PC-9 (cell line): ENCODE data around the gene DYNC1H1. TPM values are rescaled to one million over a fixed set of nuclear protein-coding genes. Genes with fewer than 3 reads are reported as not detected.
A peak's percentile ranks its signal among the peaks of the same experiment; 100 is the strongest.

Source experiments
- BruUV-seq: library from RNA; stranded (reverse); fragments of 400-500 nt; replicated peaks from 2 replicates; lab custom pipeline; 2021; lab: Mats Ljungman, UMichigan
- CTCF ChIA-PET: fragments of 300-600 bp; sonication (Branson Sonifier 250); formaldehyde crosslinking; loops from one replicate; lab custom pipeline; 2022; ENCODE audit warnings: antibody characterized with exemption; lab: Charles Lee
- POLR2A ChIA-PET: fragments of 300-600 bp; sonication (Branson Sonifier 250); formaldehyde crosslinking; loops from one replicate; lab custom pipeline; 2022; ENCODE audit warnings: antibody characterized with exemption; ENCODE audit not compliant: unreplicated experiment; lab: Charles Lee
- DNase-seq, 2 experiments: peaks; one replicate each; pipeline versions ENCODE4 v3.0.0 to v3.0.0-alpha.2; 2015 to 2022; ENCODE audit warnings: mixed read lengths in 1 of 2
- H2AFZ ChIP-seq: fragments of 200-600 bp; sonication (generic); 2 replicates; pipeline ENCODE4 v1.8.1; 2017; ENCODE audit warnings: antibody characterized with exemption
- H3F3A ChIP-seq: fragments of 200-600 bp; sonication (generic); 2 replicates; pipeline ENCODE4 v1.8.1; 2017; ENCODE audit warnings: antibody characterized with exemption, mild to moderate bottlenecking, low read depth; ENCODE audit not compliant: insufficient read depth
- H3K27ac ChIP-seq: fragments of 200-600 bp; sonication (generic); 2 replicates; pipeline ENCODE4 v1.6.1; 2016; ENCODE audit warnings: mixed run types
- H3K27me3 ChIP-seq: fragments of 200-600 bp; sonication (generic); 2 replicates; pipeline ENCODE4 v1.6.1; 2016; ENCODE audit warnings: low read depth, mixed run types; ENCODE audit not compliant: insufficient read depth
- H3K36me3 ChIP-seq: fragments of 200-600 bp; sonication (generic); 2 replicates; pipeline ENCODE4 v1.6.1; 2016; ENCODE audit warnings: low read depth, mixed run types
- H3K4me1 ChIP-seq: fragments of 200-600 bp; sonication (generic); replicated peaks from 2 replicates; pipeline ENCODE4 v1.6.1; 2016; ENCODE audit warnings: mixed run types; ENCODE audit not compliant: insufficient read depth
- H3K4me2 ChIP-seq: fragments of 200-600 bp; sonication (generic); 2 replicates; pipeline ENCODE4 v1.6.1; 2017; ENCODE audit warnings: mixed run types
- H3K4me3 ChIP-seq: fragments of 200-600 bp; sonication (generic); 2 replicates; pipeline ENCODE4 v1.6.1; 2016; ENCODE audit warnings: mixed run types
- H3K79me2 ChIP-seq: fragments of 200-600 bp; sonication (generic); 2 replicates; pipeline ENCODE4 v1.6.1; 2017; ENCODE audit warnings: low read depth, mixed run types
- H3K9me2 ChIP-seq: fragments of 200-600 bp; sonication (generic); 2 replicates; pipeline ENCODE4 v1.8.1; 2017; ENCODE audit warnings: mild to moderate bottlenecking; ENCODE audit not compliant: insufficient read depth
- H3K9me3 ChIP-seq: fragments of 200-600 bp; sonication (generic); 2 replicates; pipeline ENCODE4 v1.8.1; 2016; ENCODE audit warnings: low read depth; ENCODE audit not compliant: insufficient read depth
- H4K20me1 ChIP-seq: fragments of 200-600 bp; sonication (generic); 2 replicates; pipeline ENCODE4 v1.8.1; 2017; ENCODE audit not compliant: insufficient read depth
- EZH2 ChIP-seq: fragments of 200-600 bp; sonication (generic); IDR thresholded peaks from 2 replicates; pipeline ENCODE4 v1.8.0; 2017; ENCODE audit warnings: antibody characterized with exemption, low read depth
- intact Hi-C: fragments of 100-400 bp; cut with micrococcal nuclease; formaldehyde crosslinking; loops from one replicate; pipeline ENCODE4 v1.10.0; 2022; ENCODE audit not compliant: unreplicated experiment
- total RNA-seq: library from RNA; stranded (reverse); gene quantifications from 2 replicates; pipeline ENCODE4 v1.2.3, GENCODE V29; 2021
- TF ChIP-seq, protein P1 (sequence below): fragments of 200-600 bp; sonication (generic); conservative IDR thresholded peaks from 2 replicates; pipeline ENCODE4 v1.6.1; 2017; ENCODE audit warnings: mixed run types, antibody characterized with exemption, mild to moderate bottlenecking, moderate library complexity

Gene DYNC1H1
- total RNA-seq, 1 experiment from 2014 or later: 1,268 TPM

- POLR2A ChIA-PET: no interaction called here
- no peaks in the 10 kb centered on the region for H3K27me3 ChIP-seq
- DNase-seq: no peak
- no peak for TF ChIP-seq EZH2
- TF ChIP-seq, protein P1, sequence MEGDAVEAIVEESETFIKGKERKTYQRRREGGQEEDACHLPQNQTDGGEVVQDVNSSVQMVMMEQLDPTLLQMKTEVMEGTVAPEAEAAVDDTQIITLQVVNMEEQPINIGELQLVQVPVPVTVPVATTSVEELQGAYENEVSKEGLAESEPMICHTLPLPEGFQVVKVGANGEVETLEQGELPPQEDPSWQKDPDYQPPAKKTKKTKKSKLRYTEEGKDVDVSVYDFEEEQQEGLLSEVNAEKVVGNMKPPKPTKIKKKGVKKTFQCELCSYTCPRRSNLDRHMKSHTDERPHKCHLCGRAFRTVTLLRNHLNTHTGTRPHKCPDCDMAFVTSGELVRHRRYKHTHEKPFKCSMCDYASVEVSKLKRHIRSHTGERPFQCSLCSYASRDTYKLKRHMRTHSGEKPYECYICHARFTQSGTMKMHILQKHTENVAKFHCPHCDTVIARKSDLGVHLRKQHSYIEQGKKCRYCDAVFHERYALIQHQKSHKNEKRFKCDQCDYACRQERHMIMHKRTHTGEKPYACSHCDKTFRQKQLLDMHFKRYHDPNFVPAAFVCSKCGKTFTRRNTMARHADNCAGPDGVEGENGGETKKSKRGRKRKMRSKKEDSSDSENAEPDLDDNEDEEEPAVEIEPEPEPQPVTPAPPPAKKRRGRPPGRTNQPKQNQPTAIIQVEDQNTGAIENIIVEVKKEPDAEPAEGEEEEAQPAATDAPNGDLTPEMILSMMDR: no peak
- no TSS peak for BruUV-seq
- H3K9me3 ChIP-seq: no peaks in the 10 kb centered on the region
- no peaks in the 10 kb centered on the region for H4K20me1 ChIP-seq
- CTCF ChIA-PET: interaction anchor here (0.6 to 2.1 kb wide), 2 partner anchors 13 to 75 kb away, joined by 3 to 12 read pairs; no protein-coding TSS in a partner anchor
- H3F3A ChIP-seq: peaks cover 76% of the 10 kb centered on the region
- intact Hi-C loops: loop anchor here (5.0 kb wide), 1 partner anchor 71 kb away; the partner anchor contains the start of gene DYNC1H1
- peaks cover 84% of the 10 kb centered on the region for H3K36me3 ChIP-seq
- peaks cover 30% of the 10 kb centered on the region for H3K79me2 ChIP-seq
- no peak overlapping the region for H2AFZ ChIP-seq
- H3K9me2 ChIP-seq: no peaks in the 10 kb centered on the region
- H3K4me2 ChIP-seq: no peak overlapping the region
- H3K4me3 ChIP-seq: no peak overlapping the region
- H3K4me1 ChIP-seq: peaks cover 48% of the 10 kb centered on the region
- H3K27ac ChIP-seq: peak overlapping the region; percentile 56
These were observed 68.9 kb downstream of the DYNC1H1 start for GRCh38 chr14:102033241-102033640.

DNA sequence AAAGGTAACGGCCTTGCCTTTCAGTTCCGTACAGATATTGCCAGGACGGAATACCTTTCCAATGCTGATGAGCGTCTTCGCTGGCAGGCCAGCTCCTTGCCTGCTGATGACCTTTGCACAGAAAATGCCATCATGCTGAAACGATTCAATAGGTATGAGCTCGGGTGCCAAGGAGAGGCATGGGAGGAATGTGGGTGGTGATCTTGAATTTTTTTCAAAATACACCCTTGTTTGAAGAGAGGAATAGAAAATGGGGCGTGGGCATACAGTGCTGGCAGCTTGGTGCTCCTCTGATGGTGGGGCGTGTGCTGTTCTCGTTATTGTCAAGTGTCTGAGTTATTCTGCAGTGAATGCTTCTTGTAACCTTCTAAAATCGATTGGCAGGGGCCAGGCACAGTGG lies 69.9 kb downstream of the DYNC1H1 start:
- ChIA-PET POLR2A (interaction anchor here (0.5 to 0.7 kb wide), 8 partner anchors 9 to 563 kb away, joined by 3 to 14 read pairs (median 8); no protein-coding TSS in a partner anchor), CTCF (interaction anchor here (0.6 to 2.1 kb wide), 3 partner anchors 10 to 62 kb away, joined by 3 to 12 read pairs (median 4); no protein-coding TSS in a partner anchor)
- no peaks in the 10 kb centered on the region for H4K20me1 ChIP-seq
- H3K4me1 ChIP-seq: peaks cover 38% of the 10 kb centered on the region
- peak overlapping the region; percentile 56 for H3K27ac ChIP-seq
- no TSS peak for BruUV-seq
- no peaks in the 10 kb centered on the region for H3K9me2 ChIP-seq
- no peak overlapping the region for H3K4me3 ChIP-seq
- H3K4me2 ChIP-seq: peak overlapping the region; percentile 41
- TF ChIP-seq, protein P1: no peak
- no peak for TF ChIP-seq EZH2
- peak; percentile 95 to 99 for DNase-seq
- no peaks in the 10 kb centered on the region for H3K27me3 ChIP-seq
- intact Hi-C loops: loop anchor here (1.0 to 5.0 kb wide), 3 partner anchors 29 to 72 kb away; partner anchors contain the start of gene DYNC1H1
- no peak overlapping the region for H2AFZ ChIP-seq
- peaks cover 71% of the 10 kb centered on the region for H3F3A ChIP-seq
- peaks cover 30% of the 10 kb centered on the region for H3K79me2 ChIP-seq
- peaks cover 90% of the 10 kb centered on the region for H3K36me3 ChIP-seq
- H3K9me3 ChIP-seq: no peaks in the 10 kb centered on the region

- intact Hi-C loops: no loop called here
These were observed 71.5 kb downstream of the DYNC1H1 start for GRCh38 chr14:102035914-102036313.

More at GRCh38 chr14:102035914-102036313, 71.5 kb downstream of the DYNC1H1 start:
- Histone ChIP-seq H3K9me2 (no peaks in the 10 kb centered on the region), H3K36me3 (peaks cover 89% of the 10 kb centered on the region), H3K4me1 (peaks cover 24% of the 10 kb centered on the region), H3F3A (peaks cover 67% of the 10 kb centered on the region), H3K4me2 (no peak overlapping the region), H3K27me3 (no peaks in the 10 kb centered on the region), H3K27ac (no peak overlapping the region), H2AFZ (no peak overlapping the region), H3K4me3 (no peak overlapping the region), H4K20me1 (no peaks in the 10 kb centered on the region), H3K79me2 (peaks cover 14% of the 10 kb centered on the region; the same call in 1 of the 2 replicates), H3K9me3 (no peaks in the 10 kb centered on the region)
- ChIA-PET CTCF (interaction anchor here (0.7 to 1.1 kb wide), 2 partner anchors 10 to 150 kb away, joined by 3 read pairs; no protein-coding TSS in a partner anchor), POLR2A (no interaction called here)
- no peak for DNase-seq
- BruUV-seq: no TSS peak
- TF ChIP-seq EZH2: no peak
- TF ChIP-seq, protein P1: no peak
